Activated T-helper 1 cell treated with anti-CD3 and anti-CD28 coated beads, Interleukin-12 subunit alpha, Interleukin-12 subunit beta, Interleukin-2, Interleukin-4 antibody, amounts not matched to agents 30 ng/mL and 10 ng/mL and 1 ng/mL, durations not matched to agents 14 hours and 24 hours and 36 hours (primary cell): Measurements from ENCODE around the gene PRICKLE4. TPM values are rescaled to one million over a fixed set of nuclear protein-coding genes. Genes with fewer than 3 reads are reported as not detected.

Experiments
- DNase-seq: peaks from one replicate; pipeline ENCODE4 v3.0.0; 2021; ENCODE audit warnings: low spot score
- H3K27ac Mint-ChIP-seq: one replicate; pipeline ENCODE4 v1.8.0; 2021; ENCODE audit warnings: mild to moderate bottlenecking, mixed read lengths
- H3K27me3 Mint-ChIP-seq: one replicate; pipeline ENCODE4 v1.8.0; 2022; ENCODE audit warnings: mild to moderate bottlenecking, moderate library complexity, mixed read lengths; ENCODE audit not compliant: insufficient read depth
- H3K36me3 Mint-ChIP-seq: one replicate; pipeline ENCODE4 v1.8.0; 2021; ENCODE audit warnings: low read depth, mixed read lengths
- H3K4me1 Mint-ChIP-seq: one replicate; pipeline ENCODE4 v1.8.0; 2021; ENCODE audit warnings: low read depth, mixed read lengths
- H3K4me3 Mint-ChIP-seq: one replicate; pipeline ENCODE4 v1.8.0; 2021; ENCODE audit warnings: mild to moderate bottlenecking, moderate library complexity, mixed read lengths
- H3K9me3 Mint-ChIP-seq: one replicate; pipeline ENCODE4 v1.8.0; 2021; ENCODE audit warnings: mixed read lengths
- intact Hi-C: fragments of 100-400 bp; cut with micrococcal nuclease; formaldehyde crosslinking; loops from one replicate; pipeline ENCODE4 v1.15.1; 2024
- total RNA-seq: library from RNA; stranded (reverse); gene quantifications from 2 replicates; pipeline ENCODE4 v1.2.3, GENCODE V29; 2022

Gene PRICKLE4
- total RNA-seq, 1 donor from 2014 or later: not detected

GRCh38 chr6:41784581-41785171 lies 4.1 kb downstream of the PRICKLE4 start:
- Mint-ChIP-seq H3K4me3 (peak overlapping the region; percentile 45), H3K9me3 (no peaks in the 10 kb centered on the region), H3K36me3 (peaks cover 10% of the 10 kb centered on the region), H3K27ac (no peak overlapping the region), H3K4me1 (peaks cover 17% of the 10 kb centered on the region), H3K27me3 (peaks cover 18% of the 10 kb centered on the region)
- no peak for DNase-seq
- intact Hi-C loops: loop anchor here (5.0 kb wide), 2 partner anchors 237 to 1733 kb away; partner anchors contain the start of genes FOXP4, POLR1C and YIPF3

DNA sequence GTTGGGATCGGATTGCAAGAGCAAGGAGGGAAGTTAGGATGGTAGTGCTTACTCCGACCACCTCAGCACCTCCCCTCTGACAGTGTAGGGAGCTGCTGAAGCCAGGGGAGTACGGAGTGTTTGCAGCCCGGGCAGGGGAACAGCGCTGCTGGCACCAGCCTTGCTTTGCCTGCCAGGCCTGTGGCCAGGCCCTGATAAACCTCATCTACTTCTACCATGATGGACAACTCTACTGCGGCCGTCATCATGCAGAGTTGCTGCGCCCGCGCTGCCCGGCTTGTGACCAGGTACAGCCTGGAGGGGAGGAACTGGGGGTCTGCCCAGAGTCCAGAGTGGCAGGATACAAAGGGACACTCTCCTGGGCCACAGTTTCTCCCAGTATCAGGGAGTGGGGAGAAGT lies 4.7 kb downstream of the PRICKLE4 start:
- H3K36me3 Mint-ChIP-seq: peaks cover 16% of the 10 kb centered on the region
- intact Hi-C loops: loop anchor here (5.0 kb wide), 2 partner anchors 238 to 1732 kb away; partner anchors contain the start of genes FOXP4, POLR1C and YIPF3
- peaks cover 18% of the 10 kb centered on the region for H3K27me3 Mint-ChIP-seq
- no peak for DNase-seq
- H3K27ac Mint-ChIP-seq: no peak overlapping the region
- peaks cover 23% of the 10 kb centered on the region for H3K4me1 Mint-ChIP-seq
- no peaks in the 10 kb centered on the region for H3K9me3 Mint-ChIP-seq
- H3K4me3 Mint-ChIP-seq: peak overlapping the region; percentile 10

GRCh38 chr6:41785689-41786450 lies 5.3 kb downstream of the PRICKLE4 start:
- H3K9me3 Mint-ChIP-seq: no peaks in the 10 kb centered on the region
- intact Hi-C loops: loop anchor here (2.0 to 5.0 kb wide), 6 partner anchors 61 to 1731 kb away; partner anchors contain the start of genes FOXP4, NFYA, OARD1 and POLR1C
- peaks cover 17% of the 10 kb centered on the region for H3K36me3 Mint-ChIP-seq
- peaks cover 23% of the 10 kb centered on the region for H3K4me1 Mint-ChIP-seq
- H3K27me3 Mint-ChIP-seq: peaks cover 18% of the 10 kb centered on the region
- no peak overlapping the region for H3K27ac Mint-ChIP-seq
- peak overlapping the region; percentile 97 for H3K4me3 Mint-ChIP-seq
- DNase-seq: no peak

DNA sequence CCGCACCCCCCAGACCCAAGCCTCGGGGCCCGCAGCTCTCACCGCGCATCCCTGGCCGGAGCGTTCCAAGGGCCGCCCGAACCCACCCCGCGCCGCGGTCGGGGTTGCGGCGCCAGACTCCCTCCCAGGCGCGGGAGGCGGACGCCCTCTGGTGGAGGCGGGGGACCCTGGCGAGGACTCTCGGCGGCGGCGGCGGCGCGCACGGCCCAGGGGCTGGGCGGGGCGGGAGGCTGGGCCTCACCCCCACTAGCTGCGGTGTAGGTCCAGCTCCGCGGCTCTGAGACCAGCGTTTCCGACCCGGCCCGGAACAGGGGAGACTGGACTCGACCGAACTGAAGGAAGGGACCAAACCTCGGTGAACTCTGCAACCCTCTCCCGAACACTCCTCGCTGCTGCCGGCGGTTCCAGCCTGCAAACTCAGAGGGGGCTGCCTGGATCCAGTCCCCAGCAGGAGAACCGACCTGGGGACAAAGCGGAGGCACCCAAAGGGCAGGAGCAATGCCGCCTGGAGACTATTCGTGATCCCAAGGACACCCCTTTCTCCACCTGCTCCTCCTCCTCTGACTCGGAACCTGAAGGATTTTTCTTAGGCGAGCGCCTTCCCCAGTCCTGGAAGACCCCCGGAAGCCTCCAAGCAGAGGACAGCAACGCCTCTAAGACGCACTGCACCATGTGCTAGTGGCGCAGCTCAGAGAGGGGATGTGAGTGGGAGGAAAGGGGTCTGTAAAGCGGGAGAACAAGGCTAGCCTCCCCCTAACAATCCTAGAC lies 6.1 kb downstream of the PRICKLE4 start:
- peaks cover 20% of the 10 kb centered on the region for H3K36me3 Mint-ChIP-seq
- intact Hi-C loops: loop anchor here (1.0 to 5.0 kb wide), 15 partner anchors 7 to 1731 kb away; partner anchors contain the start of genes BYSL, FOXP4, FRS3 and MED20
- peaks cover 17% of the 10 kb centered on the region for H3K4me1 Mint-ChIP-seq
- H3K4me3 Mint-ChIP-seq: peak overlapping the region; percentile 97
- no peaks in the 10 kb centered on the region for H3K9me3 Mint-ChIP-seq
- H3K27me3 Mint-ChIP-seq: peaks cover 13% of the 10 kb centered on the region
- DNase-seq: peak; percentile 88
- peak overlapping the region; percentile 93 for H3K27ac Mint-ChIP-seq

DNA sequence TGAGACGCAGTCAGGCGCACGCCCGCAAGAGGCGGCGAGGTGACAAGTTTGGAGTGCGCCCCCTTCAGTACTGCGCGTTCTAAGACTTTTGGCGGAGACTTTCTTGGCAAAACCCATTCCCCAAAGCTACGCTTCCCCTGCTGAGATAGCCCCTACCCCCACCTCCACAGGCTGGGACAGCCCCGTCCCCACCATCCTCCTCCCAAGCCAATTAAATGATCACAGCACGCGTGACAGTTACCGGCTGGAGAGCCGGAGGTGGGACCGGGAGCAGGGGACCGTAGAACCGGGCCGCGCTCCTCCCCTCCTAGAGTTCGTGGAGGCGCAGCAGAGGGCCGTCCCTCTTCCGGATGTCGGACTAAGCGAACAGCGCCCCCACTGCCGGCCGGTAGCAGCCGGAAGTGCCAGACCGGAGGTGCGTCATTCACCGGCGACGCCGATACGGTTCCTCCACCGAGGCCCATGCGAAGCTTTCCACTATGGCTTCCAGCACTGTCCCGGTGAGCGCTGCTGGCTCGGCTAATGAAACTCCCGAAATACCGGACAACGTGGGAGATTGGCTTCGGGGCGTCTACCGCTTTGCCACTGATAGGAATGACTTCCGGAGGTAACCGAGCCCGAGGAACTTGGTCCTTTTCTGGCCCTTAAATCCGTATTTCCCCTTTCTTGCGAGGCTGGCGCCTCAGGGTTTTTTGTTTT lies 6.8 kb downstream of the PRICKLE4 start, which contains the start of gene TOMM6:
TSS of gene TOMM6 (plus strand) at position 476 of the 699 bp plus-strand sequence. CDS start at position 480, 4 bp downstream.
- H3K36me3 Mint-ChIP-seq: peaks cover 26% of the 10 kb centered on the region
- peak; percentile 95 for DNase-seq
- peaks cover 17% of the 10 kb centered on the region for H3K4me1 Mint-ChIP-seq
- H3K27me3 Mint-ChIP-seq: peaks cover 12% of the 10 kb centered on the region
- H3K9me3 Mint-ChIP-seq: no peaks in the 10 kb centered on the region
- intact Hi-C loops: loop anchor here (1.0 to 5.0 kb wide), 15 partner anchors 8 to 1730 kb away; partner anchors contain the start of genes BYSL, FOXP4, FRS3 and MED20
- peak within 1 kb of the TSS; percentile 97 for H3K4me3 Mint-ChIP-seq
- peak within 1 kb of the TSS; percentile 93 for H3K27ac Mint-ChIP-seq

- intact Hi-C loops: loop anchor here (5.0 kb wide), 2 partner anchors 242 to 1728 kb away; partner anchors contain the start of genes FOXP4, POLR1C and YIPF3
- no peak for DNase-seq
- Mint-ChIP-seq H3K36me3 (peaks cover 28% of the 10 kb centered on the region), H3K4me1 (peaks cover 17% of the 10 kb centered on the region), H3K4me3 (peak overlapping the region; percentile 97), H3K27me3 (peaks cover 5% of the 10 kb centered on the region), H3K9me3 (no peaks in the 10 kb centered on the region), H3K27ac (no peak overlapping the region)
Observed at GRCh38 chr6:41789390-41789724, 8.8 kb downstream of the PRICKLE4 start.

DNA sequence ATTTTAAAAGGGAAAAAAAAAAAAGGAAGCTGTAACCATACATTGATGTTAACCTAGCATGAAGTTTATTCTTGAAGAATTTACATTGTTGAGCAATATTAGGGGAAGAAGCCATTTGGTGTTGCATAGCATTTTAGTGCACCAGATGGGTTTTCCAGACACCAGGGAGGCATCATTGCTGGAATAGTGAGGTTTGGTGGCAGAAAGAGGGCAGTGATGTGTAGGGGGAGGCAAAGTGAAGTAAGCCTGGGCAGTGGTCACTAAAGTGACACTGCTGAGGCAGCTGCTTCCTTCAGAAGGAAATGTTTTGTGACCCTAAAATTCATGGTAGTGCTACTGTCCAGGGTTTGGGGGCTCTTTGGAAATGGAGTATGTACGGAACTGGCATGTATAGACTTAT lies 9.5 kb downstream of the PRICKLE4 start:
- H3K9me3 Mint-ChIP-seq: no peaks in the 10 kb centered on the region
- H3K4me3 Mint-ChIP-seq: no peak overlapping the region
- peaks cover 17% of the 10 kb centered on the region for H3K4me1 Mint-ChIP-seq
- H3K27me3 Mint-ChIP-seq: peaks cover 4% of the 10 kb centered on the region
- no peak overlapping the region for H3K27ac Mint-ChIP-seq
- intact Hi-C loops: no loop called here
- DNase-seq: no peak
- H3K36me3 Mint-ChIP-seq: peaks cover 30% of the 10 kb centered on the region

DNA sequence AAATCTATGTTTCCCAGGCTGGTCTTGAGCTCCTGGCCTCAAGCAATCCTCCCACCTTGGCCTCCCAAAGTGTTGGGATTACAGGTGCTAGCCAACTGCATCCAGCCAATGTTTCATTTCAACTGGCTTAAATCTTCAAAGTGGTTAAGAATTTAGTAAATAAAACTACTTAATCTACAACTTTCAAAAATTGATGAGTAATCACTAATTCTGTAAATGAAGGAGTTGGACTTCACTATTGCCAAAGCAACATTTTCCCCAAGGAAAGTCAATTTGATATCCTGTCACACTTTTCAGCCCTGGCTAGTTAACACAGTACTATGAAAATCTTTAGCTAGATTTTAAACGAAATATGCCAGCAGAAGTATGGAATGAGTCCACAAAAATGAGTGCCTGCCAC lies 10.7 kb downstream of the PRICKLE4 start:
- no peak for DNase-seq
- Mint-ChIP-seq H3K36me3 (peaks cover 32% of the 10 kb centered on the region), H3K9me3 (no peaks in the 10 kb centered on the region), H3K4me3 (no peak overlapping the region), H3K4me1 (peaks cover 17% of the 10 kb centered on the region), H3K27me3 (peaks cover 3% of the 10 kb centered on the region), H3K27ac (no peak overlapping the region)
- intact Hi-C loops: no loop called here

GRCh38 chr6:41791984-41792383 lies 11.4 kb downstream of the PRICKLE4 start:
- DNase-seq: no peak
- peaks cover 1% of the 10 kb centered on the region for H3K27me3 Mint-ChIP-seq
- H3K36me3 Mint-ChIP-seq: peaks cover 35% of the 10 kb centered on the region
- intact Hi-C loops: no loop called here
- peaks cover 17% of the 10 kb centered on the region for H3K4me1 Mint-ChIP-seq
- no peak overlapping the region for H3K4me3 Mint-ChIP-seq
- H3K9me3 Mint-ChIP-seq: no peaks in the 10 kb centered on the region
- no peak overlapping the region for H3K27ac Mint-ChIP-seq

GRCh38 chr6:41796474-41796873 lies 15.9 kb downstream of the PRICKLE4 start:
- Mint-ChIP-seq H3K36me3 (peaks cover 17% of the 10 kb centered on the region), H3K9me3 (no peaks in the 10 kb centered on the region), H3K4me3 (no peak overlapping the region), H3K27ac (no peak overlapping the region), H3K27me3 (no peaks in the 10 kb centered on the region), H3K4me1 (no peaks in the 10 kb centered on the region)
- no peak for DNase-seq
- intact Hi-C loops: no loop called here

- Mint-ChIP-seq H3K9me3 (no peaks in the 10 kb centered on the region), H3K4me3 (no peak overlapping the region), H3K27ac (no peak overlapping the region), H3K4me1 (no peaks in the 10 kb centered on the region), H3K27me3 (no peaks in the 10 kb centered on the region), H3K36me3 (peaks cover 7% of the 10 kb centered on the region)
- intact Hi-C loops: no loop called here
- no peak for DNase-seq
Observed at GRCh38 chr6:41798901-41799558, 18.4 kb downstream of the PRICKLE4 start.

DNA sequence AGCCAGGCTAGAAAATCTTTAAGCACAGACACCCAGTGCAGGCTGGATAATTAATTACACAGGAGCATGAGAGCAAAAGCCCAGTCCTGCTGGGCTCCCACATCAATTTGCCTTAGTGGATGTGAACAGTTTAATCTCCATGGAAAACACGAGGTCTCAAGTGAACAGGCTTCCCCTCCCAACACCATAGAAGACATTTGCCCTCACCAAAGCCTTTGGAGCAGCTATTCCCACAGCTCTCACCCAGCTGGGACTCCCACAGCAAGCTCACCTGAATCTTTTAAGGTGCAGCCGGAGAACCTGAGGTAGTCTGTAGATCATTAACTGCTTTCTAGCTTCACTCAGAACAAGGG lies 19.0 kb downstream of the PRICKLE4 start:
- peaks cover 7% of the 10 kb centered on the region for H3K36me3 Mint-ChIP-seq
- no peak for DNase-seq
- no peaks in the 10 kb centered on the region for H3K27me3 Mint-ChIP-seq
- H3K4me1 Mint-ChIP-seq: no peaks in the 10 kb centered on the region
- H3K9me3 Mint-ChIP-seq: no peaks in the 10 kb centered on the region
- H3K4me3 Mint-ChIP-seq: no peak overlapping the region
- intact Hi-C loops: no loop called here
- H3K27ac Mint-ChIP-seq: no peak overlapping the region
